Measurements from ENCODE around the gene LSM14A. TPM values are rescaled to one million over a fixed set of nuclear protein-coding genes. Genes with fewer than 3 reads are reported as not detected.

Gene LSM14A
- total and polyA plus RNA-seq, 3 experiments from 2014 or later: 111 to 167 (median 129) TPM

GRCh38 chr19:34179066-34179465 is 6.8 kb downstream of the LSM14A start:
- CTCF ChIA-PET: no interaction called here
- Histone ChIP-seq H3K4me1 (ENCODE audit: insufficient read depth, low read length) (peaks cover 95% of the 10 kb centered on the region), H3K27me3 (ENCODE audit: insufficient read depth, low read length, poor library complexity, severe bottlenecking) (no peaks in the 10 kb centered on the region), H3K27ac (ENCODE audit: low read depth, low read length) (no peak overlapping the region), H3K36me3 (ENCODE audit: insufficient read depth, low read length) (peaks cover 16% of the 10 kb centered on the region), H3K4me3 (ENCODE audit: low read length) (no peak overlapping the region), H3K9me3 (ENCODE audit: low read length) (no peaks in the 10 kb centered on the region)
- DNase-seq: no peak
- H3K27ac Mint-ChIP-seq: peak overlapping the region in 4 of 8 donors; percentile 0 to 81 (median 60)
- peak overlapping the region; percentile 4 to 63 (median 30) for H3K4me3 Mint-ChIP-seq
- peaks cover 78 to 94% (median 92%) of the 10 kb centered on the region in 3 donors for H3K4me1 Mint-ChIP-seq
- POLR2A ChIA-PET: no interaction called here
- H3K36me3 Mint-ChIP-seq: peaks cover 0 to 54% (median 15%) of the 10 kb centered on the region in 3 donors
- no peaks in the 10 kb centered on the region for H3K9me3 Mint-ChIP-seq
- H3K27me3 Mint-ChIP-seq: no peaks in the 10 kb centered on the region

DNA sequence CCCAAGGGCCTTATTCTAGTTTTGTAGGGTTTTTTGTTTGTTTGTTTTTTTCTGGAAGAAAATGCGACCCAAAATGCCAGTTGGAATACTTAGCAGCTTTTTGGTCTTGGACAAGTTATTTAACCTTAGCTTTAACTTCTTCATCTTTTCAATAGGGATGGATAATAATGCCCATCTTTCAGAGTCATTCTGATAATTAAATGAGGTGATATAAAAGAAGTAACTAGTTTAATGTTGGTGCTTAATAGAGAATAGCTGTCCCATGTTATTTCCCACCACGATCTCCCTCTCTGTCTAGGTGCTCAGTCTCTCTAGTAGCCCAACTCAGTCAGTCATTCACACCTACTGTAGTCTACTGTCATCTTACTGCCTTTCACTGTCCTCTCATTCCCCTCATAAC is 8.0 kb downstream of the LSM14A start:
- H3K27ac ChIP-seq (ENCODE audit: low read depth, low read length): no peak overlapping the region
- H3K27me3 ChIP-seq (ENCODE audit: insufficient read depth, low read length, poor library complexity, severe bottlenecking): no peaks in the 10 kb centered on the region
- peaks cover 0 to 53% (median 18%) of the 10 kb centered on the region in 3 donors for H3K36me3 Mint-ChIP-seq
- CTCF ChIA-PET: no interaction called here
- H3K4me1 Mint-ChIP-seq: peaks cover 78 to 96% (median 94%) of the 10 kb centered on the region in 3 donors
- no peaks in the 10 kb centered on the region for H3K9me3 Mint-ChIP-seq
- POLR2A ChIA-PET: no interaction called here
- no peak for DNase-seq
- no peaks in the 10 kb centered on the region for H3K9me3 ChIP-seq (ENCODE audit: low read length)
- no peak overlapping the region for H3K4me3 ChIP-seq (ENCODE audit: low read length)
- peaks cover 16% of the 10 kb centered on the region for H3K36me3 ChIP-seq (ENCODE audit: insufficient read depth, low read length)
- H3K4me3 Mint-ChIP-seq: peak overlapping the region in 6 of 7 donors; percentile 20 to 65 (median 42)
- no peaks in the 10 kb centered on the region for H3K27me3 Mint-ChIP-seq
- peaks cover 95% of the 10 kb centered on the region for H3K4me1 ChIP-seq (ENCODE audit: insufficient read depth, low read length)
- H3K27ac Mint-ChIP-seq: peak overlapping the region in 5 of 8 donors; percentile 17 to 75 (median 56)

- DNase-seq: no peak
- H3K27ac ChIP-seq (ENCODE audit: low read depth, low read length): no peak overlapping the region
- Mint-ChIP-seq H3K36me3 (peaks cover 0 to 50% (median 18%) of the 10 kb centered on the region in 3 donors), H3K27ac (peak overlapping the region in 6 of 8 donors; percentile 2 to 75 (median 57)), H3K4me1 (peaks cover 78 to 96% (median 94%) of the 10 kb centered on the region in 3 donors), H3K27me3 (no peaks in the 10 kb centered on the region), H3K9me3 (no peaks in the 10 kb centered on the region), H3K4me3 (peak overlapping the region; percentile 20 to 65 (median 25))
- H3K36me3 ChIP-seq (ENCODE audit: insufficient read depth, low read length): peaks cover 16% of the 10 kb centered on the region
- H3K27me3 ChIP-seq (ENCODE audit: insufficient read depth, low read length, poor library complexity, severe bottlenecking): no peaks in the 10 kb centered on the region
- ChIA-PET POLR2A (no interaction called here), CTCF (no interaction called here)
- H3K4me3 ChIP-seq (ENCODE audit: low read length): no peak overlapping the region
- H3K9me3 ChIP-seq (ENCODE audit: low read length): no peaks in the 10 kb centered on the region
- peaks cover 95% of the 10 kb centered on the region for H3K4me1 ChIP-seq (ENCODE audit: insufficient read depth, low read length)
Observed at GRCh38 chr19:34180709-34181108, 8.4 kb downstream of the LSM14A start.

DNA sequence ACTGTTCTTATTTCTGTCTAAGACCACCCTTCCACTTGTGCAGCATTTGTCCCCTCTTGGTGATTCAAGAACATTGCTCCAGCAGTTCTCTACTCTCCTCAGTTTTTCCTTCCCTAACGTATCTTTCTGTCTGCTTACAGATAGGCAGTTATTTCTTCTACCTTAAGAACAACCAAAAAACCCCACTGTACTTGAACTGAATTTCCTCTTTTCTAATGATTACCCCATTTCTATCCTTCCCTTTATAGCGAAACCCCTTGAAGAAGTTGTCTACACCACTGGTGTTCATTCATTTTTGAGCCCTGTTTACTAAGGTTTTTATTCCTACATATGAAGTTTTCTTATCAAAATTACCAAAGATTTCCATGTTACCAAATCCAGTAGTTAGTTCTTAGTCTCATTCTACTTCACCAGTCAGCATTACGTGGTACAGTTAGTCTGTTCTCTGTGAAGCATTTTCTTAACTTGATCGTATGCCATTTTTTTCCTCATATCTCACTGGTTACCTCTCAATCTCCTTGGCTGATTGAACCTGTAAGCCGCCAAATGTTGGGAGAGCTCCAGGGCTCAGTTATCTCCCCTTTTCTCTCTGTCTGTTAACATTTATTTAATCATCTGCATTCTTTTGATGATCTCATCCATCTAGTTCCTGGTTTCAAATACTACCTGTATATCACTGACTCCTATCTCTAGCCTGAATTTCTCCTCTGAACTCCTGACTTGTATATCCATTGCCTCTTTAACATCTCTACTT is 9.0 kb downstream of the LSM14A start:
- ChIA-PET CTCF (interaction anchor here (1.5 kb wide), 1 partner anchor 165 kb away, joined by 3 read pairs; no protein-coding TSS in a partner anchor), POLR2A (interaction anchor here (1.8 kb wide), 1 partner anchor 8 kb away, joined by 7 read pairs; no protein-coding TSS in a partner anchor)
- Histone ChIP-seq H3K27me3 (ENCODE audit: insufficient read depth, low read length, poor library complexity, severe bottlenecking) (no peaks in the 10 kb centered on the region), H3K36me3 (ENCODE audit: insufficient read depth, low read length) (peaks cover 16% of the 10 kb centered on the region), H3K4me1 (ENCODE audit: insufficient read depth, low read length) (peaks cover 95% of the 10 kb centered on the region), H3K4me3 (ENCODE audit: low read length) (no peak overlapping the region), H3K27ac (ENCODE audit: low read depth, low read length) (no peak overlapping the region), H3K9me3 (ENCODE audit: low read length) (no peaks in the 10 kb centered on the region)
- Mint-ChIP-seq H3K27ac (peak overlapping the region in 7 of 8 donors; percentile 2 to 94 (median 58)), H3K4me3 (peak overlapping the region in 6 of 7 donors; percentile 24 to 65 (median 25)), H3K4me1 (peaks cover 78 to 96% (median 94%) of the 10 kb centered on the region in 3 donors), H3K27me3 (no peaks in the 10 kb centered on the region), H3K36me3 (peaks cover 0 to 48% (median 18%) of the 10 kb centered on the region in 3 donors), H3K9me3 (no peaks in the 10 kb centered on the region)
- no peak for DNase-seq

DNA sequence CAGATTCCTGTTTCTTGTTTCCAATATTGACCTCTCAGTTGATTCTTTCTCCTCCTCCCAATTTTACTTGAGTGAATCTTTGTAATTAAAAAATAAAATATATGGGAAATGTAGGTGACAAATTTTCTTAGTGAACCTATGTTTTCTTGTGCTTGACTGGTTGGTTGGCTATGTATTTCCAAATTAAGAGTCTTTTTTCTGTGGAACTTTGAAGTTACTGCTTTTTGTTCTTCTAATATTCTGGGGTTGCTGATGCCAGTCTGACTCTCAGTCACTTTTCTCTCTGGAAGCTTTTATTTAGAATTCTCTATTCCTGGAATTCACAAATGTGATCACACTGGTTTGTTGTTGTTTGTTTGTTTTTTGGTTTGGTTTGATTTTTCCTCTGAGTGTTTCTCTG is 9.8 kb downstream of the LSM14A start:
- H3K27ac Mint-ChIP-seq: peak overlapping the region in 6 of 8 donors; percentile 10 to 63 (median 52)
- H3K4me1 Mint-ChIP-seq: peaks cover 76 to 95% (median 91%) of the 10 kb centered on the region in 3 donors
- peaks cover 0 to 45% (median 16%) of the 10 kb centered on the region in 3 donors for H3K36me3 Mint-ChIP-seq
- no peaks in the 10 kb centered on the region for H3K9me3 ChIP-seq (ENCODE audit: low read length)
- no peaks in the 10 kb centered on the region for H3K27me3 ChIP-seq (ENCODE audit: insufficient read depth, low read length, poor library complexity, severe bottlenecking)
- H3K36me3 ChIP-seq (ENCODE audit: insufficient read depth, low read length): peaks cover 16% of the 10 kb centered on the region
- no peaks in the 10 kb centered on the region for H3K27me3 Mint-ChIP-seq
- H3K27ac ChIP-seq (ENCODE audit: low read depth, low read length): no peak overlapping the region
- no peak for DNase-seq
- H3K9me3 Mint-ChIP-seq: no peaks in the 10 kb centered on the region
- H3K4me1 ChIP-seq (ENCODE audit: insufficient read depth, low read length): peaks cover 94% of the 10 kb centered on the region
- CTCF ChIA-PET: interaction anchor here (1.5 kb wide), 1 partner anchor 164 kb away, joined by 3 read pairs; no protein-coding TSS in a partner anchor
- POLR2A ChIA-PET: interaction anchor here (1.8 kb wide), 1 partner anchor 9 kb away, joined by 7 read pairs; no protein-coding TSS in a partner anchor
- H3K4me3 Mint-ChIP-seq: peak overlapping the region in 6 of 7 donors; percentile 1 to 52 (median 20)
- H3K4me3 ChIP-seq (ENCODE audit: low read length): no peak overlapping the region

GRCh38 chr19:34184880-34185491 is 12.7 kb downstream of the LSM14A start:
- Histone ChIP-seq H3K4me3 (ENCODE audit: low read length) (peak overlapping the region; percentile 8), H3K27ac (ENCODE audit: low read depth, low read length) (no peak overlapping the region), H3K27me3 (ENCODE audit: insufficient read depth, low read length, poor library complexity, severe bottlenecking) (no peaks in the 10 kb centered on the region), H3K36me3 (ENCODE audit: insufficient read depth, low read length) (peaks cover 16% of the 10 kb centered on the region), H3K4me1 (ENCODE audit: insufficient read depth, low read length) (peaks cover 93% of the 10 kb centered on the region), H3K9me3 (ENCODE audit: low read length) (no peaks in the 10 kb centered on the region)
- H3K4me1 Mint-ChIP-seq: peaks cover 79 to 95% (median 92%) of the 10 kb centered on the region in 3 donors
- no peaks in the 10 kb centered on the region for H3K9me3 Mint-ChIP-seq
- DNase-seq: peak in 3 of 5 donors; percentile 15 to 31 (median 26)
- peaks cover 0 to 35% (median 13%) of the 10 kb centered on the region in 3 donors for H3K36me3 Mint-ChIP-seq
- peak overlapping the region; percentile 19 to 73 (median 69) for H3K4me3 Mint-ChIP-seq
- CTCF ChIA-PET: no interaction called here
- peak overlapping the region; percentile 11 to 92 (median 83) for H3K27ac Mint-ChIP-seq
- POLR2A ChIA-PET: no interaction called here
- no peaks in the 10 kb centered on the region for H3K27me3 Mint-ChIP-seq

GRCh38 chr19:34186205-34186604 is 13.9 kb downstream of the LSM14A start:
- no peaks in the 10 kb centered on the region for H3K27me3 Mint-ChIP-seq
- H3K9me3 Mint-ChIP-seq: no peaks in the 10 kb centered on the region
- Histone ChIP-seq H3K36me3 (ENCODE audit: insufficient read depth, low read length) (peaks cover 8% of the 10 kb centered on the region), H3K27me3 (ENCODE audit: insufficient read depth, low read length, poor library complexity, severe bottlenecking) (no peaks in the 10 kb centered on the region), H3K9me3 (ENCODE audit: low read length) (no peaks in the 10 kb centered on the region), H3K4me3 (ENCODE audit: low read length) (no peak overlapping the region), H3K4me1 (ENCODE audit: insufficient read depth, low read length) (peaks cover 89% of the 10 kb centered on the region), H3K27ac (ENCODE audit: low read depth, low read length) (no peak overlapping the region)
- H3K27ac Mint-ChIP-seq: peak overlapping the region; percentile 8 to 89 (median 62)
- DNase-seq: no peak
- POLR2A ChIA-PET: no interaction called here
- H3K36me3 Mint-ChIP-seq: peaks cover 0 to 23% (median 9%) of the 10 kb centered on the region in 3 donors
- H3K4me3 Mint-ChIP-seq: peak overlapping the region; percentile 2 to 72 (median 35)
- H3K4me1 Mint-ChIP-seq: peaks cover 79 to 95% (median 92%) of the 10 kb centered on the region in 3 donors
- CTCF ChIA-PET: no interaction called here
